GM04503 (cell line): Measurements from ENCODE around the gene CRACR2A.

Experiments used
- DNase-seq: peaks from one replicate; pipeline ENCODE4 v3.0.0-alpha.2; 2012; ENCODE audit warnings: low read depth

Gene CRACR2A

GRCh38 chr12:3752741-3753486 is at the start of gene CRACR2A:
TSS of gene CRACR2A (minus strand) at chr12:3753109. CDS start at chr12:3696999, 56,110 bp downstream.
- DNase-seq = no peak

GRCh38 chr12:3797531-3798048 is 44.7 kb upstream of the CRACR2A start:
- DNase-seq = no peak

- no peak for DNase-seq
Observed at GRCh38 chr12:3795492-3796133, 42.7 kb upstream of the CRACR2A start.

- DNase-seq = no peak
Observed at GRCh38 chr12:3795066-3795465, 42.2 kb upstream of the CRACR2A start.

GRCh38 chr12:3792623-3793288 is 39.8 kb upstream of the CRACR2A start:
- no peak for DNase-seq

- DNase-seq = no peak
Observed at GRCh38 chr12:3791256-3791874, 38.5 kb upstream of the CRACR2A start.

- DNase-seq = no peak
Observed at GRCh38 chr12:3790642-3791041, 37.7 kb upstream of the CRACR2A start.

- no peak for DNase-seq
Observed at GRCh38 chr12:3789838-3790237, 36.9 kb upstream of the CRACR2A start.

GRCh38 chr12:3777206-3777809 is 24.4 kb upstream of the CRACR2A start:
- no peak for DNase-seq

- DNase-seq = no peak
Observed at GRCh38 chr12:3775385-3776035, 22.6 kb upstream of the CRACR2A start.

GRCh38 chr12:3772380-3772779 is 19.5 kb upstream of the CRACR2A start:
- no peak for DNase-seq

- no peak for DNase-seq
Observed at GRCh38 chr12:3771853-3772252, 18.9 kb upstream of the CRACR2A start.

- peak; percentile 51 for DNase-seq
Observed at GRCh38 chr12:3770891-3771290, 18.0 kb upstream of the CRACR2A start.

- no peak for DNase-seq
Observed at GRCh38 chr12:3768911-3769447, 16.1 kb upstream of the CRACR2A start.

- DNase-seq = no peak
Observed at GRCh38 chr12:3761116-3761735, 8.3 kb upstream of the CRACR2A start.

GRCh38 chr12:3759878-3760277 is 7.0 kb upstream of the CRACR2A start:
- DNase-seq = no peak

GRCh38 chr12:3757261-3757660 is 4.4 kb upstream of the CRACR2A start:
- no peak for DNase-seq

- DNase-seq = no peak
Observed at GRCh38 chr12:3755898-3756297, 3.0 kb upstream of the CRACR2A start.

GRCh38 chr12:3753544-3754284 is 805 bp upstream of the CRACR2A start:
- DNase-seq = no peak

GRCh38 chr12:3752096-3752709 is 706 bp downstream of the CRACR2A start:
- DNase-seq = no peak
